Gastroesophageal sphincter (tissue), 4 donors: ENCODE results near the gene IL19. TPM values are rescaled to one million over a fixed set of nuclear protein-coding genes. Genes with fewer than 3 reads are reported as not detected.

Experiments used
- ATAC-seq: fragments of 150-250 bp; one replicate; pipeline ENCODE4 v1.9.1; 2016; ENCODE audit warnings: mild to moderate bottlenecking, moderate library complexity
- H3K27ac ChIP-seq, 4 donors: fragments of 200-600 bp; sonication (generic) in 3 of 4; 1 replicate in 3 of 4; 2 replicates in 1 of 4; pipeline ENCODE4 v1.5.1; 2016 to 2019
- H3K27me3 ChIP-seq: fragments of 200-600 bp; sonication (generic); one replicate; pipeline ENCODE4 v1.5.1; 2019
- H3K36me3 ChIP-seq, 2 donors: fragments of 200-600 bp; sonication (generic); one replicate each; pipeline ENCODE4 v1.5.1; 2019; ENCODE audit warnings: control low read depth in 1 of 2
- H3K4me1 ChIP-seq, 3 donors: fragments of 200-600 bp; sonication (generic); 1 replicate in 2 of 3; 2 replicates in 1 of 3; pipeline ENCODE4 v1.5.1; 2016 to 2019; ENCODE audit warnings: control low read depth in 2 of 3
- H3K4me3 ChIP-seq, 2 donors: fragments of 200-600 bp; sonication (generic); one replicate each; pipeline ENCODE4 v1.5.1; 2019; ENCODE audit warnings: mild to moderate bottlenecking in 1 of 2, moderate library complexity in 1 of 2
- H3K9me3 ChIP-seq, 3 donors: fragments of 200-600 bp; sonication (generic); one replicate each; pipeline ENCODE4 v1.5.1; 2017 to 2019; ENCODE audit warnings: control low read depth in 2 of 3
- EP300 ChIP-seq: sonication (generic); formaldehyde crosslinking; IDR thresholded peaks from one replicate; pipeline ENCODE4 v1.6.1; 2017; ENCODE audit warnings: antibody characterized with exemption, mild to moderate bottlenecking
- POLR2A ChIP-seq, 2 donors: fragments of 450-650 bp; IDR thresholded peaks; one replicate each; pipeline ENCODE4 v1.6.1; 2017; ENCODE audit warnings: antibody characterized with exemption in 2 of 2, mild to moderate bottlenecking in 2 of 2, moderate library complexity in 1 of 2
- POLR2AphosphoS5 ChIP-seq: sonication (generic); formaldehyde crosslinking; IDR thresholded peaks from one replicate; pipeline ENCODE4 v1.6.1; 2017; ENCODE audit warnings: antibody characterized with exemption
- WGBS, 2 donors: methylation state at CpG; one replicate each; pipeline ENCODE4 v1.1.5; 2018; ENCODE audit warnings: low coverage in 1 of 2; 5-methylcytosine and 5-hydroxymethylcytosine counted together
- total RNA-seq, 4 donors: library from RNA; depleted of rRNA; stranded (reverse); fragments of >200 nt; gene quantifications; one replicate each; pipeline ENCODE4 v1.1.0, GENCODE V29; 2016
- TF ChIP-seq, protein P1 (sequence below), 4 experiments: fragments of 200-600 bp in 2 of 4; fragments of 450-650 bp in 2 of 4; sonication (generic) in 1 of 4; IDR thresholded peaks; one replicate each; pipeline ENCODE4 v1.5.1; 2017 to 2019; ENCODE audit warnings: antibody characterized with exemption in 4 of 4, mild to moderate bottlenecking in 2 of 4, moderate library complexity in 2 of 4

The IL19 gene
- total RNA-seq, 4 donors from 2014 or later = 0.27 TPM; not detected in 3

DNA sequence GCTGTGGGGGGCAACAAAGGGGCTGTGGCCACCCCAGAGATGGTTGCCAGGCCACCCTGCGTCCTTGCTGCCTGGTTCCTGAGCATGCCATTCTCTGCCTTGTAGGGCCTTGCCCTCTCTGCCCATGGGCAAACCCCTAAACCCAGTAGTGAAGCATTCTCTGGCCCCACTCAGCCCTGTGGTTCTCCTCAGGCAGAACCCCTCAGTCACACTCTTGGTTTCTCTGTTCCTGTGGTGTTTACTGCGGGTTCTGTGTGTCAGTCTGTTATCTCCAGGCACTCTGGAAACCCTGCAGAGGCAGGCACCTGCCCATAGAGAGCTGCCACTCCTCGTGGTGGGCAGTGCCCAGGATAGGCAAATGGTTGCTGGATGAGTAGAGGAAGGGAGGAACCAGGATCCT is 41.1 kb upstream of the IL19 start:
- TF ChIP-seq, protein P1, sequence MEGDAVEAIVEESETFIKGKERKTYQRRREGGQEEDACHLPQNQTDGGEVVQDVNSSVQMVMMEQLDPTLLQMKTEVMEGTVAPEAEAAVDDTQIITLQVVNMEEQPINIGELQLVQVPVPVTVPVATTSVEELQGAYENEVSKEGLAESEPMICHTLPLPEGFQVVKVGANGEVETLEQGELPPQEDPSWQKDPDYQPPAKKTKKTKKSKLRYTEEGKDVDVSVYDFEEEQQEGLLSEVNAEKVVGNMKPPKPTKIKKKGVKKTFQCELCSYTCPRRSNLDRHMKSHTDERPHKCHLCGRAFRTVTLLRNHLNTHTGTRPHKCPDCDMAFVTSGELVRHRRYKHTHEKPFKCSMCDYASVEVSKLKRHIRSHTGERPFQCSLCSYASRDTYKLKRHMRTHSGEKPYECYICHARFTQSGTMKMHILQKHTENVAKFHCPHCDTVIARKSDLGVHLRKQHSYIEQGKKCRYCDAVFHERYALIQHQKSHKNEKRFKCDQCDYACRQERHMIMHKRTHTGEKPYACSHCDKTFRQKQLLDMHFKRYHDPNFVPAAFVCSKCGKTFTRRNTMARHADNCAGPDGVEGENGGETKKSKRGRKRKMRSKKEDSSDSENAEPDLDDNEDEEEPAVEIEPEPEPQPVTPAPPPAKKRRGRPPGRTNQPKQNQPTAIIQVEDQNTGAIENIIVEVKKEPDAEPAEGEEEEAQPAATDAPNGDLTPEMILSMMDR (IDR thresholded peaks at IDR 0.05) = no peak
- TF ChIP-seq POLR2A (IDR thresholded peaks at IDR 0.05) (no peak), POLR2AphosphoS5 (no peak), EP300 (no peak)
- Histone ChIP-seq H3K4me1 (peaks cover 3 to 43% (median 7%) of the 10 kb centered on the region in 3 donors), H3K27ac (no peak overlapping the region), H3K36me3 (peaks cover 0 to 60% of the 10 kb centered on the region in 2 donors), H3K9me3 (no peaks in the 10 kb centered on the region), H3K27me3 (no peaks in the 10 kb centered on the region), H3K4me3 (no peak overlapping the region)
- no peak for ATAC-seq
- whole genome bisulfite sequencing, 2 donors = 100% methylated on average over 1 of the region's 3 CpGs; no CpG with 5 or more reads in 1 of the 2 donors

DNA sequence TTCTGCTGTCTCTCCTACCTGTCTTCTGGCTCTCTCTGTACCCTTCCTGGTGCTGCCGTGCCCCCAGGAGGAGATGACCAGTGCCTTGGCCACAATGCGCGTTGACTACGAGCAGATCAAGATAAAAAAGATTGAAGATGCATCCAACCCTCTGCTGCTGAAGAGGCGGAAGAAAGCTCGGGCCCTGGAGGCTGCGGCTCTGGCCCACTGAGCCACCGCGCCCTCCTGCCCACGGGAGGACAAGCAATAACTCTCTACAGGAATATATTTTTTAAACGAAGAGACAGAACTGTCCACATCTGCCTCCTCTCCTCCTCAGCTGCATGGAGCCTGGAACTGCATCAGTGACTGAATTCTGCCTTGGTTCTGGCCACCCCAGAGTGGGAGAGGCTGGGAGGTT is 38.1 kb upstream of the IL19 start:
- no peak for ATAC-seq
- no peaks in the 10 kb centered on the region for H3K9me3 ChIP-seq
- no peak overlapping the region for H3K4me3 ChIP-seq
- no peaks in the 10 kb centered on the region for H3K27me3 ChIP-seq
- peaks cover 0 to 25% (median 0%) of the 10 kb centered on the region in 3 donors for H3K4me1 ChIP-seq
- no peak overlapping the region for H3K27ac ChIP-seq
- peaks cover 0 to 74% of the 10 kb centered on the region in 2 donors for H3K36me3 ChIP-seq
- no peak for TF ChIP-seq POLR2AphosphoS5
- TF ChIP-seq EP300 = no peak
- TF ChIP-seq, protein P1 (IDR thresholded peaks at IDR 0.05) = no peak
- no peak for TF ChIP-seq POLR2A (IDR thresholded peaks at IDR 0.05)
- 40 to 85% methylated on average over 1 to 10 of the region's 11 CpGs for WGBS, 2 donors

DNA sequence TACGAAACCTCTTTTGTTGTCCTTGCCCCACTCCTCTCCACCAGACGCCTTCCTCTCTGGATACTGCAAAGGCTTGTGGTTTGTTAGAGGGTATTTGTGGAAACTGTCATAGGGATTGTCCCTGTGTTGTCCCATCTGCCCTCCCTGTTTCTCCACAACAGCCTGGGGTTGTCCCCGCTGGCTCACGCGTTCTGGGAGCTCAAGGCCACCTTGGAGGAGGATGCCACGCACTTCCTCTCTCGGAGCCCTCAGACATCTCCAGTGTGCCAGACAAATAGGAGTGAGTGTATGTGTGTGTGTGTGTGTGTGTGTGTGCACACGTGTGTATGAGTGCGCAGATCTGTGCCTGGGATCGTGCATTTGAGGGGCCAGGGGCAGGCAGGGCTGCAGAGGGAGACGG is 37.6 kb upstream of the IL19 start:
- ATAC-seq = no peak
- peaks cover 0 to 25% (median 0%) of the 10 kb centered on the region in 3 donors for H3K4me1 ChIP-seq
- TF ChIP-seq POLR2A (IDR thresholded peaks at IDR 0.05) (no peak), POLR2AphosphoS5 (no peak), EP300 (no peak)
- TF ChIP-seq, protein P1 (IDR thresholded peaks at IDR 0.05) = no peak
- H3K36me3 ChIP-seq = peaks cover 0 to 74% of the 10 kb centered on the region in 2 donors
- 80 to 87% methylated on average over 2 to 7 of the region's 11 CpGs for WGBS, 2 donors
- H3K27me3 ChIP-seq = no peaks in the 10 kb centered on the region
- no peak overlapping the region for H3K27ac ChIP-seq
- no peaks in the 10 kb centered on the region for H3K9me3 ChIP-seq
- H3K4me3 ChIP-seq = no peak overlapping the region

DNA sequence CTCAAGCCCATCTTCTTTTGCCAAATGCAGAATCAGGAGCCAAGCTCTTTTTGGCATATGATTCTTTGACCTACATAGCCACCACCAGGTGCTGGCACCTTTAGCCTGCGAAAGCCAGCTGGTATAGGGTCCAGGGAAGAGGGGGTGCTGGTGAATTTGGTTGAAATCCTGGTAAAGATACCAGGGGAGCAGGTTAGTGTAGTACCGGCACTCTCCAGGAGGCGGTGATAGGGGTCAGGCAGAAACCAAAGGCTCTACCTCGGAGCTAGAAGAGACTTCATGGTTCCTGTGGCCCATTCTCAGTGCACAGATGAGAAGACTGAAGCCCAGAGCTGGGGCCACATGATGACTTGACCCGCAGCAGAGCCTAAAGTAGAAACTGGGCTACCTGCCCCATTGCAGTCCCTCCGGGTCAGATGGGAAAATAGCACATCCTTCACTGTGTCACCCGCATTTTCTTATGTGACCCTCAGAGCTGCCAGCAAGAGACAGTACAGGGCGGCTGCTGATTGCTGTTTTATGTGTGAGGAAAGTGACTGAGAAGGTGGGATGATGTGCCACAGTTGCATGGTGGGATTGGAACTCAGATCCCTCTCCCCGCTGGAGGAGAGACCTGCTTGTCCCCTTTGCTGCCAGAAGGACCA is 36.0 kb upstream of the IL19 start:
- WGBS, 2 donors = 62% methylated on average over 6 of the region's 9 CpGs; no CpG with 5 or more reads in 1 of the 2 donors

More for the DNA sequence above, 36.0 kb upstream of the IL19 start:
- no peak for TF ChIP-seq EP300
- TF ChIP-seq, protein P1 (IDR thresholded peaks at IDR 0.05) = peak in 3 of 4 experiments; percentile 59 to 73 (median 65)
- H3K36me3 ChIP-seq = peaks cover 0 to 63% of the 10 kb centered on the region in 2 donors
- H3K4me3 ChIP-seq = no peak overlapping the region
- H3K4me1 ChIP-seq = peaks cover 0 to 33% (median 0%) of the 10 kb centered on the region in 3 donors
- H3K27me3 ChIP-seq = no peaks in the 10 kb centered on the region
- H3K9me3 ChIP-seq = no peaks in the 10 kb centered on the region
- H3K27ac ChIP-seq = no peak overlapping the region
- peak; percentile 48 for ATAC-seq
